ENCODE measurements around the gene ATXN7. TPM values are rescaled to one million over a fixed set of nuclear protein-coding genes. Genes with fewer than 3 reads are reported as not detected.

ATXN7 gene
- polyA plus RNA-seq, 3 donors = 2.7 to 29.5 (median 3.2) TPM

GRCh38 chr3:63861306-63861705, 2.4 kb upstream of the ATXN7 start:
- H3K9me3 ChIP-seq (replicated peaks in 1 of 2; ENCODE audit: control insufficient read depth in 1 of 2, insufficient read depth in 1 of 2, low read length in 2 of 2) = no peaks in the 10 kb centered on the region
- Mint-ChIP-seq H3K4me3 (no peak overlapping the region), H3K27me3 (ENCODE audit: low read depth in 3 of 3) (peaks cover 0 to 5% (median 3%) of the 10 kb centered on the region in 3 donors), H3K27ac (peak overlapping the region in 1 of 7 donors; percentile 23), H3K36me3 (peaks cover under 1 to 8% of the 10 kb centered on the region in 2 donors), H3K9me3 (peaks cover 0 to 2% (median 0%) of the 10 kb centered on the region in 7 donors), H3K4me1 (peaks cover 32% of the 10 kb centered on the region)
- peaks cover 3% of the 10 kb centered on the region for H4K20me1 ChIP-seq (ENCODE audit: insufficient read depth, low read length)
- no peak overlapping the region for H3K4me2 ChIP-seq (replicated peaks; ENCODE audit: extremely low read depth, low read length, poor library complexity, severe bottlenecking)
- H2AFZ ChIP-seq (ENCODE audit: insufficient read depth, low read depth, low read length, poor library complexity, severe bottlenecking) = no peak overlapping the region
- H3K9ac ChIP-seq (ENCODE audit: insufficient read depth, low read length, poor library complexity, severe bottlenecking) = no peak overlapping the region
- TF ChIP-seq CTCF (IDR thresholded peaks at IDR 0.05) = no peak
- H3K27me3 ChIP-seq (ENCODE audit: control insufficient read depth in 2 of 2, insufficient read depth in 2 of 2, low read length in 2 of 2) = no peaks in the 10 kb centered on the region
- peaks cover 96% of the 10 kb centered on the region for H3K79me2 ChIP-seq (ENCODE audit: insufficient read depth, low read length)
- H3K4me1 ChIP-seq (ENCODE audit: control insufficient read depth in 1 of 2, insufficient read depth in 2 of 2, low read length in 2 of 2) = peaks cover 22 to 26% of the 10 kb centered on the region in 2 donors
- WGBS (ENCODE audit: insufficient coverage) = no CpG with 5 or more reads among the region's 5 CpGs
- intact Hi-C loops (cut with micrococcal nuclease) = loop anchor here in 1 of 2 donors (10.0 kb wide), 1 partner anchor 133 kb away; no protein-coding TSS in a partner anchor
- peaks cover 0 to 2% of the 10 kb centered on the region in 2 donors for H3K36me3 ChIP-seq (replicated peaks in 1 of 2; ENCODE audit: control insufficient read depth in 1 of 2, insufficient read depth in 2 of 2, low read length in 2 of 2)
- DNase-seq = no peak
- H3K4me3 ChIP-seq (replicated peaks in 1 of 3; ENCODE audit: low read depth in 2 of 3, low read length in 3 of 3) = no peak overlapping the region
- H3K27ac ChIP-seq (ENCODE audit: low read depth in 1 of 2, low read length in 2 of 2) = no peak overlapping the region

GRCh38 chr3:63862804-63863149, 890 bp upstream of the ATXN7 start:
- DNase-seq = no peak
- TF ChIP-seq CTCF (IDR thresholded peaks at IDR 0.05) = no peak
- H3K27me3 Mint-ChIP-seq (ENCODE audit: low read depth in 3 of 3) = peaks cover 0 to 3% (median 3%) of the 10 kb centered on the region in 3 donors
- H3K27ac ChIP-seq (ENCODE audit: low read depth in 1 of 2, low read length in 2 of 2) = peak overlapping the region in 1 of 2 donors; percentile 95
- peaks cover 9% of the 10 kb centered on the region for H4K20me1 ChIP-seq (ENCODE audit: insufficient read depth, low read length)
- H3K9ac ChIP-seq (ENCODE audit: insufficient read depth, low read length, poor library complexity, severe bottlenecking) = peak overlapping the region; percentile 97
- H3K36me3 ChIP-seq (replicated peaks in 1 of 2; ENCODE audit: control insufficient read depth in 1 of 2, insufficient read depth in 2 of 2, low read length in 2 of 2) = peaks cover 0 to 13% of the 10 kb centered on the region in 2 donors
- H3K4me1 Mint-ChIP-seq = peaks cover 35% of the 10 kb centered on the region
- no peaks in the 10 kb centered on the region for H3K27me3 ChIP-seq (ENCODE audit: control insufficient read depth in 2 of 2, insufficient read depth in 2 of 2, low read length in 2 of 2)
- peak overlapping the region; percentile 99 for H2AFZ ChIP-seq (ENCODE audit: insufficient read depth, low read depth, low read length, poor library complexity, severe bottlenecking)
- intact Hi-C loops (cut with micrococcal nuclease) = loop anchor here in 1 of 2 donors (10.0 kb wide), 1 partner anchor 132 kb away; no protein-coding TSS in a partner anchor
- 24% methylated on average over 5 of the region's 5 CpGs for WGBS (ENCODE audit: insufficient coverage)
- H3K9me3 ChIP-seq (replicated peaks in 1 of 2; ENCODE audit: control insufficient read depth in 1 of 2, insufficient read depth in 1 of 2, low read length in 2 of 2) = no peaks in the 10 kb centered on the region
- peaks cover 12 to 21% of the 10 kb centered on the region in 2 donors for H3K36me3 Mint-ChIP-seq
- peak overlapping the region; percentile 69 to 93 (median 86) for H3K4me3 ChIP-seq (replicated peaks in 1 of 3; ENCODE audit: low read depth in 2 of 3, low read length in 3 of 3)
- H3K4me1 ChIP-seq (ENCODE audit: control insufficient read depth in 1 of 2, insufficient read depth in 2 of 2, low read length in 2 of 2) = peaks cover 22 to 26% of the 10 kb centered on the region in 2 donors
- peak overlapping the region; percentile 92 to 97 for H3K4me3 Mint-ChIP-seq
- peak overlapping the region; percentile 89 to 96 (median 92) for H3K27ac Mint-ChIP-seq
- H3K79me2 ChIP-seq (ENCODE audit: insufficient read depth, low read length) = peaks cover 96% of the 10 kb centered on the region
- no peaks in the 10 kb centered on the region for H3K9me3 Mint-ChIP-seq
- peak overlapping the region; percentile 81 for H3K4me2 ChIP-seq (replicated peaks; ENCODE audit: extremely low read depth, low read length, poor library complexity, severe bottlenecking)
